ENCODE results near the gene NIN. TPM values are rescaled to one million over a fixed set of nuclear protein-coding genes. Genes with fewer than 3 reads are reported as not detected.
A peak's percentile ranks its signal among the peaks of the same experiment; 100 is the strongest.

NIN gene
- total RNA-seq, 1 experiment from 2014 or later, result 36.5 TPM

GRCh38 chr14:50741567-50741966, 89.4 kb downstream of the NIN start:
- intact Hi-C loops (cut with micrococcal nuclease; ENCODE audit: unreplicated experiment), result loop anchor here (2.0 kb wide), 1 partner anchor 75 kb away; no protein-coding TSS in a partner anchor
- Histone ChIP-seq H3K4me2 (peak overlapping the region; percentile 52), H2AFZ (0 out of 2 replicates have a peak overlapping the region, but pooled peaks have one; percentile 10), H3F3A (ENCODE audit: insufficient read depth, low read depth) (peaks cover 16% of the 10 kb centered on the region), H3K36me3 (ENCODE audit: low read depth) (no peaks in the 10 kb centered on the region; the same call in 1 of the 2 replicates), H3K4me1 (replicated peaks; ENCODE audit: insufficient read depth) (peaks cover 23% of the 10 kb centered on the region), H3K4me3 (no peak overlapping the region), H3K27me3 (ENCODE audit: insufficient read depth, low read depth) (no peaks in the 10 kb centered on the region), H3K9me3 (ENCODE audit: insufficient read depth, low read depth) (no peaks in the 10 kb centered on the region), H4K20me1 (ENCODE audit: insufficient read depth) (no peaks in the 10 kb centered on the region), H3K79me2 (ENCODE audit: low read depth) (no peaks in the 10 kb centered on the region), H3K27ac (peak overlapping the region; percentile 82), H3K9me2 (ENCODE audit: insufficient read depth) (no peaks in the 10 kb centered on the region)
- BruUV-seq (replicated peaks), result no TSS peak
- TF ChIP-seq EZH2 (IDR thresholded peaks at IDR 0.05; ENCODE audit: low read depth) (no peak), CTCF (conservative IDR thresholded peaks at IDR 0.05) (no peak)
- ChIA-PET CTCF (no interaction called here), POLR2A (ENCODE audit: unreplicated experiment) (interaction anchor here (0.6 to 0.7 kb wide), 2 partner anchors 12 to 75 kb away, joined by 4 to 5 read pairs; no protein-coding TSS in a partner anchor)
- peak; percentile 43 to 77 for DNase-seq

GRCh38 chr14:50740856-50741255, 90.1 kb downstream of the NIN start:
- no peaks in the 10 kb centered on the region; the same call in 1 of the 2 replicates for H3K36me3 ChIP-seq (ENCODE audit: low read depth)
- intact Hi-C loops (cut with micrococcal nuclease; ENCODE audit: unreplicated experiment), result loop anchor here (2.0 kb wide), 1 partner anchor 74 kb away; no protein-coding TSS in a partner anchor

GRCh38 chr14:50739186-50739585, 91.8 kb downstream of the NIN start:
- CTCF ChIA-PET, result interaction anchor here (0.6 kb wide), 1 partner anchor 93 kb away, joined by 10 read pairs; no protein-coding TSS in a partner anchor
- peaks cover 39% of the 10 kb centered on the region for H3K4me1 ChIP-seq (replicated peaks; ENCODE audit: insufficient read depth)
- POLR2A ChIA-PET (ENCODE audit: unreplicated experiment), result no interaction called here
- no peak overlapping the region for H3K4me3 ChIP-seq
- intact Hi-C loops (cut with micrococcal nuclease; ENCODE audit: unreplicated experiment), result no loop called here
- H3K79me2 ChIP-seq (ENCODE audit: low read depth), result no peaks in the 10 kb centered on the region
- H3K4me2 ChIP-seq, result no peak overlapping the region
- peaks cover 35% of the 10 kb centered on the region for H3F3A ChIP-seq (ENCODE audit: insufficient read depth, low read depth)
- no peak for DNase-seq
- H3K36me3 ChIP-seq (ENCODE audit: low read depth), result no peaks in the 10 kb centered on the region; the same call in 1 of the 2 replicates
- H3K9me2 ChIP-seq (ENCODE audit: insufficient read depth), result no peaks in the 10 kb centered on the region
- H3K27me3 ChIP-seq (ENCODE audit: insufficient read depth, low read depth), result no peaks in the 10 kb centered on the region
- H3K9me3 ChIP-seq (ENCODE audit: insufficient read depth, low read depth), result no peaks in the 10 kb centered on the region
- TF ChIP-seq EZH2 (IDR thresholded peaks at IDR 0.05; ENCODE audit: low read depth), result no peak
- TF ChIP-seq CTCF (conservative IDR thresholded peaks at IDR 0.05), result no peak
- no peak overlapping the region for H3K27ac ChIP-seq
- H2AFZ ChIP-seq, result no peak overlapping the region
- BruUV-seq (replicated peaks), result no TSS peak
- no peaks in the 10 kb centered on the region for H4K20me1 ChIP-seq (ENCODE audit: insufficient read depth)

More at GRCh38 chr14:50740856-50741255, 90.1 kb downstream of the NIN start:
- DNase-seq, result no peak
- peaks cover 28% of the 10 kb centered on the region for H3K4me1 ChIP-seq (replicated peaks; ENCODE audit: insufficient read depth)
- TF ChIP-seq EZH2 (IDR thresholded peaks at IDR 0.05; ENCODE audit: low read depth) (no peak), CTCF (conservative IDR thresholded peaks at IDR 0.05) (no peak)
- no peaks in the 10 kb centered on the region for H3K9me2 ChIP-seq (ENCODE audit: insufficient read depth)
- no peaks in the 10 kb centered on the region for H3K79me2 ChIP-seq (ENCODE audit: low read depth)
- no peaks in the 10 kb centered on the region for H3K27me3 ChIP-seq (ENCODE audit: insufficient read depth, low read depth)
- no peaks in the 10 kb centered on the region for H3K9me3 ChIP-seq (ENCODE audit: insufficient read depth, low read depth)
- H2AFZ ChIP-seq, result 0 out of 2 replicates have a peak overlapping the region, but pooled peaks have one; percentile 16
- no peak overlapping the region for H3K4me3 ChIP-seq
- CTCF ChIA-PET, result interaction anchor here (0.6 kb wide), 1 partner anchor 120 kb away, joined by 3 read pairs; no protein-coding TSS in a partner anchor
- no peaks in the 10 kb centered on the region for H4K20me1 ChIP-seq (ENCODE audit: insufficient read depth)
- POLR2A ChIA-PET (ENCODE audit: unreplicated experiment), result interaction anchor here (0.6 kb wide), 1 partner anchor 73 kb away, joined by 10 read pairs; the partner anchor contains the start of gene SAV1
- peak overlapping the region; percentile 82 for H3K27ac ChIP-seq
- peak overlapping the region; percentile 52 for H3K4me2 ChIP-seq
- TSS peak; percentile 43 for BruUV-seq (replicated peaks)
- peaks cover 23% of the 10 kb centered on the region for H3F3A ChIP-seq (ENCODE audit: insufficient read depth, low read depth)
